Ascending aorta (tissue), 2 donors: ENCODE measurements around the gene XPNPEP1. TPM values are rescaled to one million over a fixed set of nuclear protein-coding genes. Genes with fewer than 3 reads are reported as not detected.
"Not testable (repeated sequence)": the region's sequence is repeated elsewhere in the genome, so short reads cannot be mapped to it uniquely, and the experiment has no call there.

Experiments
- DNase-seq, 2 donors: peaks; one replicate each; pipeline ENCODE4 v3.0.0-alpha.2; 2019; ENCODE audit warnings: low spot score in 2 of 2
- H3K27ac ChIP-seq, 2 donors: fragments of 200-600 bp; sonication (generic); one replicate each; pipeline ENCODE4 v1.5.1; 2016 to 2017; ENCODE audit warnings: mild to moderate bottlenecking in 1 of 2
- H3K27me3 ChIP-seq: fragments of 200-600 bp; sonication (generic); one replicate; pipeline ENCODE4 v1.5.1; 2017
- H3K36me3 ChIP-seq, 2 donors: fragments of 200-600 bp; sonication (generic); one replicate each; pipeline ENCODE4 v1.5.1; 2016
- H3K4me1 ChIP-seq, 2 donors: fragments of 200-600 bp; sonication (generic); one replicate each; pipeline ENCODE4 v1.5.1; 2016 to 2017; ENCODE audit warnings: mild to moderate bottlenecking in 1 of 2
- H3K4me3 ChIP-seq, 2 donors: fragments of 200-600 bp; sonication (generic); one replicate each; pipeline ENCODE4 v1.5.1; 2016 to 2017; ENCODE audit warnings: mild to moderate bottlenecking in 1 of 2
- H3K9me3 ChIP-seq, 2 donors: fragments of 200-600 bp; sonication (generic); one replicate each; pipeline ENCODE4 v1.5.1; 2016
- intact Hi-C: fragments of 100-400 bp; cut with DNase I; formaldehyde crosslinking; loops from one replicate; pipeline ENCODE4 v1.15.1; 2023
- total RNA-seq: library from RNA; depleted of rRNA; stranded (reverse); fragments of >200 nt; gene quantifications from one replicate; pipeline ENCODE4 v1.1.0, GENCODE V29; 2016
- TF ChIP-seq, protein P1 (sequence below), 3 experiments: fragments of 200-600 bp in 2 of 3; fragments of 450-650 bp in 1 of 3; sonication (generic) in 2 of 3; IDR thresholded peaks; one replicate each; pipeline ENCODE4 v1.5.1; 2016 to 2019; ENCODE audit warnings: antibody characterized with exemption in 3 of 3, mild to moderate bottlenecking in 1 of 3, moderate library complexity in 1 of 3

The XPNPEP1 gene
- total RNA-seq, 1 donor from 2014 or later = 212 TPM

DNA sequence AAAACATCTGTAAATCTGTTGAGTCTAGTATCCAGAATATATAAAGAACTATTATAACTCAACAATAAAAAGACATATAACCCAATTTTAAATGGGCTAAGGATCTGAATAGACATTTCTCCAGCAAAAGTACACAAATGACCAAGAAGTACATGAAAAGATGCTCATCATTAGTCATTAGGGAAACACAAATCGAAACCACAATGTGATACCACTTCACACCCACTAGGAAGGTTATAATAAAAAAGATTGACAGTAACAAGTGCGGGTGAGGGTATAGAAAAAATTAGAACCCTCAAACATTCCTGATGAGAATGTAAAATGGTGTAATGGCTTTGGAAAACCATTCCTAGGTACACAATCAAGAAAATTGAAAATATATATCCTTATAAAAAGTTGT, 4.1 kb downstream of the XPNPEP1 start:
- no peaks in the 10 kb centered on the region for H3K36me3 ChIP-seq
- TF ChIP-seq, protein P1, sequence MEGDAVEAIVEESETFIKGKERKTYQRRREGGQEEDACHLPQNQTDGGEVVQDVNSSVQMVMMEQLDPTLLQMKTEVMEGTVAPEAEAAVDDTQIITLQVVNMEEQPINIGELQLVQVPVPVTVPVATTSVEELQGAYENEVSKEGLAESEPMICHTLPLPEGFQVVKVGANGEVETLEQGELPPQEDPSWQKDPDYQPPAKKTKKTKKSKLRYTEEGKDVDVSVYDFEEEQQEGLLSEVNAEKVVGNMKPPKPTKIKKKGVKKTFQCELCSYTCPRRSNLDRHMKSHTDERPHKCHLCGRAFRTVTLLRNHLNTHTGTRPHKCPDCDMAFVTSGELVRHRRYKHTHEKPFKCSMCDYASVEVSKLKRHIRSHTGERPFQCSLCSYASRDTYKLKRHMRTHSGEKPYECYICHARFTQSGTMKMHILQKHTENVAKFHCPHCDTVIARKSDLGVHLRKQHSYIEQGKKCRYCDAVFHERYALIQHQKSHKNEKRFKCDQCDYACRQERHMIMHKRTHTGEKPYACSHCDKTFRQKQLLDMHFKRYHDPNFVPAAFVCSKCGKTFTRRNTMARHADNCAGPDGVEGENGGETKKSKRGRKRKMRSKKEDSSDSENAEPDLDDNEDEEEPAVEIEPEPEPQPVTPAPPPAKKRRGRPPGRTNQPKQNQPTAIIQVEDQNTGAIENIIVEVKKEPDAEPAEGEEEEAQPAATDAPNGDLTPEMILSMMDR (IDR thresholded peaks at IDR 0.05) = no peak
- no peaks in the 10 kb centered on the region for H3K9me3 ChIP-seq
- no peak overlapping the region for H3K4me3 ChIP-seq
- no peaks in the 10 kb centered on the region for H3K27me3 ChIP-seq
- intact Hi-C loops = no loop called here
- DNase-seq = no peak
- H3K27ac ChIP-seq = no peak overlapping the region
- H3K4me1 ChIP-seq = peaks cover 3 to 20% of the 10 kb centered on the region in 2 donors

DNA sequence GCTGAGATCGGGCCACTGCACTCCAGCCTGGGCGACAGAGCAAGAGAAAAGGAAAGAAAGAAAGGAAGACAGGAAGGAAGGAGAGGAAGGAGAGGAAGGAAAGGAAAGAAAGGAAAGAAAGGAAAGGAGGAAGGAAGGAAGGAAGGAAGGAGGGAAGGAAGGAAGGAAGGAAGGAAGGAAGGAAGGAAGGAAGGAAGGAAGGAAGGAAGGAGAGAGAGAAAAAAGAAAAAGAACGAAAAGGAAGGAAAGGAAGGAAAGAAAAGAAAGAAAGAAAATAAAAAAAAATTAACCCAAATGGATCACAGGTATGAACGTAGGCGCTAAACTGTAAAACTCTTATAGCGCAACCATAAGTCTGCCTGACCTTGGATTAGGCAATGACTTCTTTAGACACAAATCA, 4.6 kb downstream of the XPNPEP1 start:
- DNase-seq, H3K27me3 ChIP-seq, H3K27ac ChIP-seq, H3K36me3 ChIP-seq, H3K4me3 ChIP-seq, H3K9me3 ChIP-seq, intact Hi-C loops: not testable (repeated sequence)
- H3K4me1 ChIP-seq = peaks cover 3 to 23% of the 10 kb centered on the region in 2 donors

DNA sequence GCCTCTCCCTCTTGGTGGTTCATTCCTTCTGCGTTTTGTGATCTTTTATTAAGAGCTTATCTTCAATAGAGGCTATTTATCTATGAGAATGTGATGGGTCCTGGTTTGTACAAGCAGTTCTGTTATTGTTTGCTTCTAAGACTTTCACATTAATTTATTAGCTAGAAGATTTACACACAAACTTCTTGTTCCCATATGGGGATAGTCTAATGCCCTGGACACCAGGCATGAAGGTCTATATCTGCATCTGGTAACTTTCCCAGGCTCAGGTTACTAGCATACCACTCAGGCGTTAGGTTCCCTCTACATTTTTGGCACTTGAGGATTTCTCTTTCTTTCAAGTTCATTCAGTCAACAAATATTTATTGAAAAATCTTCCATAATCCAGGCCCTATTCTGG, 7.7 kb downstream of the XPNPEP1 start:
- Histone ChIP-seq H3K9me3 (no peaks in the 10 kb centered on the region), H3K36me3 (no peaks in the 10 kb centered on the region), H3K27ac (peak overlapping the region; percentile 1 to 47), H3K27me3 (no peaks in the 10 kb centered on the region), H3K4me1 (peaks cover 4 to 26% of the 10 kb centered on the region in 2 donors), H3K4me3 (no peak overlapping the region)
- no peak for DNase-seq
- intact Hi-C loops = no loop called here
- TF ChIP-seq, protein P1 (IDR thresholded peaks at IDR 0.05) = no peak

DNA sequence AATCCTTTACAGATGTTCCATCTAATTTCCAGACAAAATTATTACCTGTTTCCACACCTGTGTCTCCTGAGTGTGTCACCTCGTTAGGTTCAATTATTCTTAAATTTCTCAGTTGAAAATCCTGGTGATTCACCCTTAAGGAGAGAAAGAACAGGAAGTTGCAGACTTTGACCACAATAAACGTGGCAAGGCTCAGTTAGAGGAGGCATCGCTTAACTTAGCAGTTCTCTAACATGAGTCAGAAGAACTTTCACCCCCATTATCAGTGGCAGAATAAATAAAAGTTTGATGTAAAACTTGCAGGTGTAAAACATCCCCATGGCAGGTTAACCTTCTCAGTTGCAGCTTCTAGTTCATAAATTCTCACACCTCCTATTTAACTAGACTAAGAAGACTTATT, 8.3 kb downstream of the XPNPEP1 start:
- no peaks in the 10 kb centered on the region for H3K27me3 ChIP-seq
- H3K4me3 ChIP-seq = no peak overlapping the region
- H3K4me1 ChIP-seq = peaks cover 4 to 26% of the 10 kb centered on the region in 2 donors
- intact Hi-C loops = no loop called here
- peak overlapping the region; percentile 1 to 47 for H3K27ac ChIP-seq
- H3K9me3 ChIP-seq = no peaks in the 10 kb centered on the region
- DNase-seq = no peak
- TF ChIP-seq, protein P1 (IDR thresholded peaks at IDR 0.05) = no peak
- H3K36me3 ChIP-seq = no peaks in the 10 kb centered on the region

DNA sequence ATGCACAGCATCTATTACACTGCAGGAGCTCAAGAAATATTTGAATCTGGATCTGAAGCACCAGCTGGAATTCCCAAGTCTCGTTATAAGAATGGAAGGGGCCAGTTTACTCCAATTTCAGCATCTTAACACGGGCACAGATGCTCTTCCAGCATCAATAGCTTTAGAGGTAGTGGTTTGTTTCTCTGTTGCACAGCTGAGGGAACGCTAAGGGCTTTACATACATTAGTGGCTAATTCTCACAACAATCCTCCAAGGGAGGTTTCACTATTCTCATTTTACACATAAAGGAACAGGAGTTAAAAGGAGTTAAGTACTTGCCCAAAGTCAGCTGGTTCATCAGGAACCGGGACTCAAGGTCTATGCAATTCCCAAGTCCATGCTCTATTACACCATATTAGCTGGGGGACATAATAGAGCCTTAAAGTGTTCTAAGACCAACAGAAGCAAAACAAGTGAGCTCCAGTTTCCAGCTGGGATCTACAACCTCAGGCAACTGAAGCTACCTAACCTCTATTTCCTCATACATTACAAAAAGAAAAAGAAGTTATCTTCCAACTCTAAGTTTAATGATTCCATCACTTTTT, 9.9 kb downstream of the XPNPEP1 start:
- Histone ChIP-seq H3K4me3 (no peak overlapping the region), H3K27ac (peak overlapping the region; percentile 54 to 63), H3K27me3 (no peaks in the 10 kb centered on the region), H3K9me3 (no peaks in the 10 kb centered on the region), H3K36me3 (no peaks in the 10 kb centered on the region), H3K4me1 (peaks cover 4 to 26% of the 10 kb centered on the region in 2 donors)
- intact Hi-C loops = loop anchor here (2.0 kb wide), 1 partner anchor 15 kb away; no protein-coding TSS in a partner anchor
- TF ChIP-seq, protein P1 (IDR thresholded peaks at IDR 0.05) = no peak
- DNase-seq = no peak

GRCh38 chr10:109912335-109913281, 10.7 kb downstream of the XPNPEP1 start:
- no peak overlapping the region for H3K4me3 ChIP-seq
- H3K4me1 ChIP-seq = peaks cover 4 to 26% of the 10 kb centered on the region in 2 donors
- intact Hi-C loops = loop anchor here (2.0 kb wide), 1 partner anchor 14 kb away; no protein-coding TSS in a partner anchor
- no peaks in the 10 kb centered on the region for H3K9me3 ChIP-seq
- TF ChIP-seq, protein P1 (IDR thresholded peaks at IDR 0.05) = no peak
- DNase-seq = no peak
- peak overlapping the region; percentile 54 to 63 for H3K27ac ChIP-seq
- no peaks in the 10 kb centered on the region for H3K27me3 ChIP-seq
- H3K36me3 ChIP-seq = peaks cover 0 to under 1% of the 10 kb centered on the region in 2 donors
